Measurements from ENCODE around the gene DNAJB6. TPM values are rescaled to one million over a fixed set of nuclear protein-coding genes. Genes with fewer than 3 reads are reported as not detected.
A peak's percentile ranks its signal among the peaks of the same experiment; 100 is the strongest.

Gene DNAJB6
- total RNA-seq, 5 donors from 2014 or later (not counting 1 experiment from before 2014, with no cell fraction given), result 80.7 to 195 (median 89.1) TPM

- Mint-ChIP-seq H3K4me1 (peaks cover 86 to 90% (median 89%) of the 10 kb centered on the region in 3 donors), H3K27ac (peak overlapping the region; percentile 4 to 58), H3K36me3 (peaks cover 15% of the 10 kb centered on the region), H3K4me3 (peak overlapping the region; percentile 54 to 71 (median 62)), H3K27me3 (no peaks in the 10 kb centered on the region), H3K9me3 (no peaks in the 10 kb centered on the region)
- ChIA-PET CTCF (interaction anchor here in 1 of 2 donors (0.5 kb wide), 1 partner anchor 13 kb away, joined by 4 read pairs; no protein-coding TSS in a partner anchor), POLR2A (no interaction called here)
- H3K27me3 ChIP-seq (replicated peaks in 1 of 2; ENCODE audit: control insufficient read depth in 2 of 2, extremely low read depth in 1 of 2, insufficient read depth in 2 of 2, low read length in 1 of 2), result no peaks in the 10 kb centered on the region
- ATAC-seq (replicated peaks in 1 of 4) (peak in 2 of 4 experiments; percentile 40 to 47), DNase-seq (no peak)
- 64% methylated on average over 2 of the region's 6 CpGs for WGBS (ENCODE audit: insufficient coverage)
- H3K4me3 ChIP-seq (ENCODE audit: control insufficient read depth in 1 of 2, extremely low read depth in 1 of 2, low read length in 1 of 2), result no peak overlapping the region
- H3K4me1 ChIP-seq (ENCODE audit: control insufficient read depth in 1 of 2, extremely low read depth in 1 of 2, insufficient read depth in 2 of 2, low read length in 2 of 2), result peaks cover 15 to 83% of the 10 kb centered on the region in 2 experiments
- H3K9me3 ChIP-seq, result no peaks in the 10 kb centered on the region
- H3K27ac ChIP-seq (ENCODE audit: low read length), result no peak overlapping the region
- H3K36me3 ChIP-seq (ENCODE audit: control insufficient read depth in 2 of 2, extremely low read depth in 1 of 2, insufficient read depth in 1 of 2, low read length in 1 of 2), result peaks cover 0 to 2% of the 10 kb centered on the region in 2 donors
Measured at GRCh38 chr7:157352516-157352915, 15.7 kb downstream of the DNAJB6 start.

GRCh38 chr7:157355784-157356511 is 19.1 kb downstream of the DNAJB6 start:
- Mint-ChIP-seq H3K4me3 (peak overlapping the region in 2 of 3 donors; percentile 28 to 37), H3K9me3 (no peaks in the 10 kb centered on the region), H3K27ac (peak overlapping the region; percentile 53 to 68), H3K27me3 (no peaks in the 10 kb centered on the region), H3K36me3 (peaks cover 27% of the 10 kb centered on the region), H3K4me1 (peaks cover 76 to 81% (median 81%) of the 10 kb centered on the region in 3 donors)
- Histone ChIP-seq H3K9me3 (no peaks in the 10 kb centered on the region), H3K4me3 (ENCODE audit: control insufficient read depth in 1 of 2, extremely low read depth in 1 of 2, low read length in 1 of 2) (no peak overlapping the region), H3K27ac (ENCODE audit: low read length) (no peak overlapping the region), H3K36me3 (ENCODE audit: control insufficient read depth in 2 of 2, extremely low read depth in 1 of 2, insufficient read depth in 1 of 2, low read length in 1 of 2) (peaks cover 0 to 35% of the 10 kb centered on the region in 2 donors), H3K4me1 (ENCODE audit: control insufficient read depth in 1 of 2, extremely low read depth in 1 of 2, insufficient read depth in 2 of 2, low read length in 2 of 2) (peaks cover 13 to 68% of the 10 kb centered on the region in 2 experiments), H3K27me3 (replicated peaks in 1 of 2; ENCODE audit: control insufficient read depth in 2 of 2, extremely low read depth in 1 of 2, insufficient read depth in 2 of 2, low read length in 1 of 2) (no peaks in the 10 kb centered on the region)
- 94% methylated on average over 4 of the region's 15 CpGs for WGBS (ENCODE audit: insufficient coverage)
- ATAC-seq (replicated peaks in 1 of 4), result no peak
- ChIA-PET POLR2A (no interaction called here), CTCF (interaction anchor here in 1 of 2 donors (1.3 kb wide), 1 partner anchor 31 kb away, joined by 3 read pairs; no protein-coding TSS in a partner anchor)
- no peak for DNase-seq

- Mint-ChIP-seq H3K36me3 (peaks cover 32% of the 10 kb centered on the region), H3K27ac (peak overlapping the region; percentile 41 to 69), H3K4me3 (peak overlapping the region in 2 of 3 donors; percentile 38 to 47), H3K4me1 (peaks cover 63 to 73% (median 68%) of the 10 kb centered on the region in 3 donors), H3K9me3 (no peaks in the 10 kb centered on the region), H3K27me3 (no peaks in the 10 kb centered on the region)
- 69% methylated on average over 9 of the region's 24 CpGs for WGBS (ENCODE audit: insufficient coverage)
- H3K9me3 ChIP-seq, result no peaks in the 10 kb centered on the region
- CTCF ChIA-PET, result no interaction called here
- ATAC-seq (replicated peaks in 1 of 4) (no peak), DNase-seq (no peak)
- no peak overlapping the region for H3K27ac ChIP-seq (ENCODE audit: low read length)
- POLR2A ChIA-PET, result interaction anchor here in 1 of 2 donors (0.9 kb wide), 1 partner anchor 25 kb away, joined by 3 read pairs; no protein-coding TSS in a partner anchor
- H3K27me3 ChIP-seq (replicated peaks in 1 of 2; ENCODE audit: control insufficient read depth in 2 of 2, extremely low read depth in 1 of 2, insufficient read depth in 2 of 2, low read length in 1 of 2), result no peaks in the 10 kb centered on the region
- peaks cover 4 to 45% of the 10 kb centered on the region in 2 donors for H3K36me3 ChIP-seq (ENCODE audit: control insufficient read depth in 2 of 2, extremely low read depth in 1 of 2, insufficient read depth in 1 of 2, low read length in 1 of 2)
- no peak overlapping the region for H3K4me3 ChIP-seq (ENCODE audit: control insufficient read depth in 1 of 2, extremely low read depth in 1 of 2, low read length in 1 of 2)
- peaks cover 13 to 53% of the 10 kb centered on the region in 2 experiments for H3K4me1 ChIP-seq (ENCODE audit: control insufficient read depth in 1 of 2, extremely low read depth in 1 of 2, insufficient read depth in 2 of 2, low read length in 2 of 2)
Measured at GRCh38 chr7:157357129-157358040, 20.6 kb downstream of the DNAJB6 start.

- DNase-seq, result no peak
- H3K27ac Mint-ChIP-seq, result peak overlapping the region; percentile 41 to 66
- H3K36me3 Mint-ChIP-seq, result peaks cover 37% of the 10 kb centered on the region
- H3K27me3 Mint-ChIP-seq, result no peaks in the 10 kb centered on the region
- H3K27me3 ChIP-seq (replicated peaks in 1 of 2; ENCODE audit: control insufficient read depth in 2 of 2, extremely low read depth in 1 of 2, insufficient read depth in 2 of 2, low read length in 1 of 2), result no peaks in the 10 kb centered on the region
- WGBS (ENCODE audit: insufficient coverage), result 89% methylated on average over 9 of the region's 13 CpGs
- no peak overlapping the region for H3K4me3 Mint-ChIP-seq
- no peak for ATAC-seq (replicated peaks in 1 of 4)
- POLR2A ChIA-PET, result interaction anchor here in 1 of 2 donors (0.9 kb wide), 1 partner anchor 25 kb away, joined by 3 read pairs; no protein-coding TSS in a partner anchor
- H3K36me3 ChIP-seq (ENCODE audit: control insufficient read depth in 2 of 2, extremely low read depth in 1 of 2, insufficient read depth in 1 of 2, low read length in 1 of 2), result peaks cover 6 to 53% of the 10 kb centered on the region in 2 donors
- CTCF ChIA-PET, result no interaction called here
- H3K4me1 Mint-ChIP-seq, result peaks cover 59 to 69% (median 64%) of the 10 kb centered on the region in 3 donors
- H3K9me3 ChIP-seq, result no peaks in the 10 kb centered on the region
- H3K4me3 ChIP-seq (ENCODE audit: control insufficient read depth in 1 of 2, extremely low read depth in 1 of 2, low read length in 1 of 2), result no peak overlapping the region
- H3K4me1 ChIP-seq (ENCODE audit: control insufficient read depth in 1 of 2, extremely low read depth in 1 of 2, insufficient read depth in 2 of 2, low read length in 2 of 2), result peaks cover 8 to 46% of the 10 kb centered on the region in 2 experiments
- no peaks in the 10 kb centered on the region for H3K9me3 Mint-ChIP-seq
- H3K27ac ChIP-seq (ENCODE audit: low read length), result no peak overlapping the region
Measured at GRCh38 chr7:157358041-157358752, 21.4 kb downstream of the DNAJB6 start.

- POLR2A ChIA-PET, result interaction anchor here in 1 of 2 donors (0.9 kb wide), 1 partner anchor 24 kb away, joined by 3 read pairs; no protein-coding TSS in a partner anchor
- H3K36me3 Mint-ChIP-seq, result peaks cover 40% of the 10 kb centered on the region
Measured at GRCh38 chr7:157358753-157359096, 21.9 kb downstream of the DNAJB6 start.

More at GRCh38 chr7:157358753-157359096, 21.9 kb downstream of the DNAJB6 start:
- Histone ChIP-seq H3K4me3 (ENCODE audit: control insufficient read depth in 1 of 2, extremely low read depth in 1 of 2, low read length in 1 of 2) (no peak overlapping the region), H3K36me3 (ENCODE audit: control insufficient read depth in 2 of 2, extremely low read depth in 1 of 2, insufficient read depth in 1 of 2, low read length in 1 of 2) (peaks cover 11 to 59% of the 10 kb centered on the region in 2 donors), H3K9me3 (no peaks in the 10 kb centered on the region), H3K27me3 (replicated peaks in 1 of 2; ENCODE audit: control insufficient read depth in 2 of 2, extremely low read depth in 1 of 2, insufficient read depth in 2 of 2, low read length in 1 of 2) (no peaks in the 10 kb centered on the region), H3K4me1 (ENCODE audit: control insufficient read depth in 1 of 2, extremely low read depth in 1 of 2, insufficient read depth in 2 of 2, low read length in 2 of 2) (peaks cover 5 to 42% of the 10 kb centered on the region in 2 experiments), H3K27ac (ENCODE audit: low read length) (no peak overlapping the region)
- Mint-ChIP-seq H3K27me3 (no peaks in the 10 kb centered on the region), H3K9me3 (no peaks in the 10 kb centered on the region), H3K4me3 (no peak overlapping the region), H3K27ac (no peak overlapping the region), H3K4me1 (peaks cover 54 to 65% (median 59%) of the 10 kb centered on the region in 3 donors)
- no peak for ATAC-seq (replicated peaks in 1 of 4)
- CTCF ChIA-PET, result no interaction called here
- DNase-seq, result no peak
- 67% methylated on average over 3 of the region's 4 CpGs for WGBS (ENCODE audit: insufficient coverage)

All from T-cell (primary cell).